Upper lobe of left lung (tissue), 6 donors: ENCODE results near the gene DUOX1. TPM values are rescaled to one million over a fixed set of nuclear protein-coding genes. Genes with fewer than 3 reads are reported as not detected.

ENCODE experiments used
- ATAC-seq, 2 donors: fragments of 200-7000 bp; cut with Tn5 transposase; one replicate each; pipeline ENCODE4 v1.9.1; 2022; ENCODE audit warnings: mild to moderate bottlenecking in 2 of 2, moderate library complexity in 2 of 2; ENCODE audit not compliant: low FRiP score in 2 of 2
- DNase-seq, 2 donors: peaks; one replicate each; pipeline ENCODE4 v3.0.0-alpha.2; 2019 to 2020
- H3K27ac ChIP-seq, 4 donors: fragments of 200-600 bp; sonication (generic); one replicate each; pipeline ENCODE4 v1.5.1; 2016 to 2019
- H3K27me3 ChIP-seq, 4 donors: fragments of 200-600 bp; sonication (generic); one replicate each; pipeline ENCODE4 v1.5.1; 2017 to 2019
- H3K36me3 ChIP-seq, 4 donors: fragments of 200-600 bp; sonication (generic); one replicate each; pipeline ENCODE4 v1.5.1; 2016 to 2019
- H3K4me1 ChIP-seq, 4 donors: fragments of 200-600 bp; sonication (generic); one replicate each; pipeline ENCODE4 v1.5.1; 2018 to 2019
- H3K4me3 ChIP-seq, 4 donors: fragments of 200-600 bp; sonication (generic); one replicate each; pipeline ENCODE4 v1.5.1; 2017 to 2019; ENCODE audit warnings: mild to moderate bottlenecking in 2 of 4, moderate library complexity in 1 of 4
- H3K9me3 ChIP-seq, 4 donors: fragments of 200-600 bp; sonication (generic); one replicate each; pipeline ENCODE4 v1.5.1; 2018 to 2019
- EP300 ChIP-seq, 4 donors: sonication (generic); formaldehyde crosslinking; IDR thresholded peaks; one replicate each; pipeline ENCODE4 v1.5.1; 2017; ENCODE audit warnings: antibody characterized with exemption in 4 of 4, control low read depth in 2 of 4
- POLR2A ChIP-seq, 4 donors: fragments of 450-650 bp; IDR thresholded peaks; one replicate each; pipeline ENCODE4 v1.5.1; 2016 to 2017; ENCODE audit warnings: antibody characterized with exemption in 4 of 4, mild to moderate bottlenecking in 2 of 4
- POLR2AphosphoS5 ChIP-seq, 2 donors: sonication (generic); formaldehyde crosslinking; IDR thresholded peaks; one replicate each; pipeline ENCODE4 v1.5.1; 2017; ENCODE audit warnings: antibody characterized with exemption in 2 of 2
- WGBS, 2 donors: methylation state at CpG; one replicate each; pipeline ENCODE4 v1.1.5; 2017 to 2018; 5-methylcytosine and 5-hydroxymethylcytosine counted together
- total RNA-seq, 6 donors: library from RNA; depleted of rRNA in 4 of 6; stranded (reverse); fragments of >200 nt in 4 of 6; gene quantifications; one replicate each; pipeline versions ENCODE4 v1.1.0 to v1.2.1, GENCODE V29; 2016 to 2021
- TF ChIP-seq, protein P1 (sequence below), 6 experiments: fragments of 450-650 bp in 4 of 6; fragments of 200-600 bp in 2 of 6; sonication (generic) in 2 of 6; IDR thresholded peaks; one replicate each; pipeline ENCODE4 v1.5.1; 2016 to 2019; ENCODE audit warnings: antibody characterized with exemption in 6 of 6
- donor health status: DM: no; HTN: no; CAD: no; lungs with moderate emphysema.
- donor health status: DM: no; HTN: yes; CAD: no; lungs with severe emphysema.

Gene DUOX1
- total RNA-seq, 6 donors from 2014 or later: 215 to 1,314 (median 495) TPM

DNA sequence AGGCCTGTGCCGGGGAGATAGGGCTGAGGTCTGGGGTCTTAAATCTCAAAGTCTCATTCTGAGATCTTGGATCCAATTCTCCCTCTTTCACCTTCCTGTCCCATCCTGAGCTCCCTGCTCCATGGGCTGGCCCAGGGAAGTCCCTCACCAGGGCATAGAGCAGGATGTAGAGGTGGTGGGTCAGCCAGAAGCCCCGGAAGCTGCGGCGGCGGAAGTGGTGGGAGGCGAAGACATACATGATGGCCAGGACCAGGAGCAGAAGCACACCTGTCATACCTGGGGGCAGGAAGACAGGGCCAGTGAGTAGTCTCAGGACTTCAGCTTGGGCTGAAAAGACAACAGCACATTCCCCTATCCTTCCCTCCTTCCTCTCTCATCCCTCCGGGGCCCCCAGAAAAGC lies 32.3 kb upstream of the DUOX1 start:
- no peaks in the 10 kb centered on the region for H3K27me3 ChIP-seq
- TF ChIP-seq POLR2A (IDR thresholded peaks at IDR 0.05) (no peak), POLR2AphosphoS5 (IDR thresholded peaks at IDR 0.05) (no peak), EP300 (IDR thresholded peaks at IDR 0.05) (no peak)
- TF ChIP-seq, protein P1, sequence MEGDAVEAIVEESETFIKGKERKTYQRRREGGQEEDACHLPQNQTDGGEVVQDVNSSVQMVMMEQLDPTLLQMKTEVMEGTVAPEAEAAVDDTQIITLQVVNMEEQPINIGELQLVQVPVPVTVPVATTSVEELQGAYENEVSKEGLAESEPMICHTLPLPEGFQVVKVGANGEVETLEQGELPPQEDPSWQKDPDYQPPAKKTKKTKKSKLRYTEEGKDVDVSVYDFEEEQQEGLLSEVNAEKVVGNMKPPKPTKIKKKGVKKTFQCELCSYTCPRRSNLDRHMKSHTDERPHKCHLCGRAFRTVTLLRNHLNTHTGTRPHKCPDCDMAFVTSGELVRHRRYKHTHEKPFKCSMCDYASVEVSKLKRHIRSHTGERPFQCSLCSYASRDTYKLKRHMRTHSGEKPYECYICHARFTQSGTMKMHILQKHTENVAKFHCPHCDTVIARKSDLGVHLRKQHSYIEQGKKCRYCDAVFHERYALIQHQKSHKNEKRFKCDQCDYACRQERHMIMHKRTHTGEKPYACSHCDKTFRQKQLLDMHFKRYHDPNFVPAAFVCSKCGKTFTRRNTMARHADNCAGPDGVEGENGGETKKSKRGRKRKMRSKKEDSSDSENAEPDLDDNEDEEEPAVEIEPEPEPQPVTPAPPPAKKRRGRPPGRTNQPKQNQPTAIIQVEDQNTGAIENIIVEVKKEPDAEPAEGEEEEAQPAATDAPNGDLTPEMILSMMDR (IDR thresholded peaks at IDR 0.05): no peak
- no peaks in the 10 kb centered on the region for H3K9me3 ChIP-seq
- H3K4me1 ChIP-seq: no peaks in the 10 kb centered on the region
- H3K4me3 ChIP-seq: no peak overlapping the region
- no peaks in the 10 kb centered on the region for H3K36me3 ChIP-seq
- H3K27ac ChIP-seq: no peak overlapping the region
- 92 to 95% methylated on average over 6 to 7 of the region's 7 CpGs for WGBS, 2 donors
- no peak for ATAC-seq
- peak in 1 of 2 donors; percentile 46 for DNase-seq

DNA sequence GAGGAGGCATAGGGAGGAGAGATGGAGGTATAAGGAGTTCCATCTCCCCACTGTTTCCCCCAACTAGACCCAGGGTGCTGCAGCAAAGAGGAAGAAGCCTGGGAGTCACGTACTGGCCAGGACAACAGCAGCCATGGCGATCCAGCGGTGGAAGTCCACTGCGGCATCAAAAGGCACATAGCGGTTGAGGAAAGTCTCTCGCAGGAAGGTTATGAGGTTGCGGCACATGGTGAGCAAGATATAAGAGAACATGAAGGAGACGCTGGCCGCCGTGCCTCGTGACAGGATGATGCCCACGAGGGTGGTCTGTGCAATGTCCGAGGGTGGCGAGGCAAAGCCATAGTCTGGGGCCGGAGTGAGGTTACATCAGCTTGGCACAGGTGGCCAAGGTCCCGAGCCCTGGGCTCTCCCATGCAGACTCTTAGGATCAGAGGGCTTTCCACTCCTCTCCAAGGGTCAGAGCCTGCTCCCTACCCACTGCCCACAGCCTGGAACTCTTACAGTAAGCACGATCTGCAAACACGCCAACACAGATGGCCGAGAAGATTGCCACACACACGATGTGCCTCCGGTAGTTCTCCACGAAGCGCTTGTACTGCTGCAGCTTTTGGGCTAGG lies 30.1 kb upstream of the DUOX1 start:
- no peak for ATAC-seq
- Histone ChIP-seq H3K27ac (no peak overlapping the region), H3K9me3 (no peaks in the 10 kb centered on the region), H3K4me1 (no peaks in the 10 kb centered on the region), H3K36me3 (no peaks in the 10 kb centered on the region), H3K27me3 (no peaks in the 10 kb centered on the region), H3K4me3 (no peak overlapping the region)
- peak in 1 of 2 donors; percentile 43 for DNase-seq
- no peak for TF ChIP-seq EP300 (IDR thresholded peaks at IDR 0.05)
- TF ChIP-seq, protein P1 (IDR thresholded peaks at IDR 0.05): no peak
- no peak for TF ChIP-seq POLR2A (IDR thresholded peaks at IDR 0.05)
- TF ChIP-seq POLR2AphosphoS5 (IDR thresholded peaks at IDR 0.05): no peak
- 85% methylated on average over 19 to 23 of the region's 23 CpGs for WGBS, 2 donors

DNA sequence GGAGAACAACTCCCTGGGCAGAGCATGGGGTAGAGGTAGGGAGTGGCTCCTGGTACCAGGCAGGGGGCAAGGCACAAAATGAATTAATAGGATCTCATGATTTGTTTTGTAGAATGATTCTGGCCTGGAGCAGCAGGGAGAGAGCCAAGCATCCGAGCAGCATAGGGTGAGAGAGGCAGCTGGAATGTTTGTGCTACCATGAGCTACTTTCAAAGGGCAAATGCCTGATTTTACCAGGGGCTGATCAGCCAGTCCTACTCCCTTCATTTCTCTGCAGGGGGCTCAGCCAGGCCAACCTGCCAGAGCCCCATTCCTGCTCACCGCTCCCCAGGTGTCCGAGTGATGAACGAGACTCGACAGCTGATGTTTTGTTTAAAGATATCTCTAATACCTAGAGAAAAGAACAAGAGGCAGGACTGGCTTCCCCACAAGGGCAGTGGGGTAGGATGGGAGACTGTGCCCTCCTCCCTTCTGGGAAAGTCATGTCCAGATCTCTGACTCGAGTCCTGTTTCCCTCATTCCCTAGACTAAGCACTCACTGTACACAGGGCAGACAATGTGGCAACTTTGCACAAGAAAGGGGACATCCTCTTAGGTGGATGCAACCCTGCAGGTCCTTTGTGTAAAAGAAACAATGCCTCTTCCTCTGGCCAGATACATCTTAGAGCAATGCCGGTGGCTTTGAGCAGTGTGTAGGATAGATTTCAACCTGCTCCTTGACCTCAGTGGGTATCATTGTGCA lies 28.7 kb upstream of the DUOX1 start:
- ATAC-seq: no peak
- TF ChIP-seq POLR2AphosphoS5 (IDR thresholded peaks at IDR 0.05) (no peak), POLR2A (IDR thresholded peaks at IDR 0.05) (no peak), EP300 (IDR thresholded peaks at IDR 0.05) (no peak)
- TF ChIP-seq, protein P1 (IDR thresholded peaks at IDR 0.05): no peak
- Histone ChIP-seq H3K27ac (no peak overlapping the region), H3K27me3 (no peaks in the 10 kb centered on the region), H3K4me3 (no peak overlapping the region), H3K4me1 (no peaks in the 10 kb centered on the region), H3K36me3 (no peaks in the 10 kb centered on the region), H3K9me3 (no peaks in the 10 kb centered on the region)
- WGBS, 2 donors: 57 to 72% methylated on average over 7 of the region's 7 CpGs
- no peak for DNase-seq

DNA sequence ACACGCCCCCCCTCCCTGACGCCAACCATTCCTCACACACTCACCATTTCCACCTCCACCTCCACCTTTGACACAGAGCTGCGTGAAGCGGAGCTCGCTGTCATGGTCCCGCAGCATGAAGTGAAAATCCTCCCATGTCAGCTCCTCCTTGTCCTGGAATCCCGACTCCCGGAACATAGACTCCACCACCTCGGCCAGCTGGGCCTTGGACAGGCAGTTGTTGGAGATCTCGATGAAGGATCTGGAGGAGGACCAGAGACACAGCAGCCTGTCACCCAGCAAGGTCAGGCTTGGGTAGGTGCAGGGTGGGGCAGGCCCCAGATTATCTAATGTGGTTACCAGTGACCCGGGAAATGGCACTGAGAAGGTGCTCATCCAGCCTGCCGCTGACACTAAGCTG lies 28.0 kb upstream of the DUOX1 start:
- no peaks in the 10 kb centered on the region for H3K36me3 ChIP-seq
- 84 to 86% methylated on average over 12 of the region's 12 CpGs for WGBS, 2 donors
- TF ChIP-seq EP300 (IDR thresholded peaks at IDR 0.05) (no peak), POLR2A (IDR thresholded peaks at IDR 0.05) (no peak), POLR2AphosphoS5 (IDR thresholded peaks at IDR 0.05) (no peak)
- TF ChIP-seq, protein P1 (IDR thresholded peaks at IDR 0.05): no peak
- no peaks in the 10 kb centered on the region for H3K27me3 ChIP-seq
- ATAC-seq (no peak), DNase-seq (no peak)
- H3K4me3 ChIP-seq: no peak overlapping the region
- no peaks in the 10 kb centered on the region for H3K4me1 ChIP-seq
- H3K27ac ChIP-seq: no peak overlapping the region
- H3K9me3 ChIP-seq: no peaks in the 10 kb centered on the region
